ENCODE data around the gene UNKL. TPM values are rescaled to one million over a fixed set of nuclear protein-coding genes. Genes with fewer than 3 reads are reported as not detected.

Gene UNKL
- total and polyA plus RNA-seq, 8 donors: 4.8 to 75.0 (median 28.2) TPM

DNA sequence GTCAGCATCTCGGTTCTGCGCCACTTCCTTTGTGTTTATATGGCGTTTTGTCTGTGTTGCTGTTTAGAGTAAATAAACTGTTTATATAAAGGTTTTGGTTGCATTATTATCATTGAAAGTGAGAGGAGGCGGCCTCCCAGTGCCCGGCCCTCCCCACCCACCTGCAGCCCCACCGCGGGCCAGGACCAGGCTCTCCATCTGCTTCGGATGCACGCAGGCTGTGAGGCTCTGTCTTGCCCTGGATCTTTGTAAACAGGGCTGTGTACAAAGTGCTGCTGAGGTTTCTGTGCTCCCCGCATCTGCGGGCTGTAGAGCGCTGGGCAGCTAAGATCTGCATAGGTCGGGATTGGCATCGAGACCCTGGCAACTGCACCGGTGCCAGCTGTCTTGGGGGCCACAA lies 89.2 kb downstream of the UNKL start:
- Histone ChIP-seq H3K27me3 (peaks cover 0 to 4% (median 0%) of the 10 kb centered on the region in 3 donors), H3K4me1 (no peaks in the 10 kb centered on the region), H3K27ac (no peak overlapping the region), H3K4me3 (no peak overlapping the region), H3K9me3 (peaks cover 0 to 3% (median 1%) of the 10 kb centered on the region in 4 donors), H3K36me3 (peaks cover 40 to 77% (median 67%) of the 10 kb centered on the region in 4 donors)
- intact Hi-C loops (cut with DNase I; ENCODE audit: low total_unique reads): no loop called here
- TF ChIP-seq EP300 (IDR thresholded peaks at IDR 0.05) (no peak), CTCF (IDR thresholded peaks at IDR 0.05) (no peak), POLR2A (IDR thresholded peaks at IDR 0.05) (no peak), POLR2AphosphoS5 (IDR thresholded peaks at IDR 0.05) (no peak)
- WGBS, 5 donors: 83 to 84% (median 84%) methylated on average over 9 to 15 of the region's 15 CpGs
- no peak for DNase-seq

DNA sequence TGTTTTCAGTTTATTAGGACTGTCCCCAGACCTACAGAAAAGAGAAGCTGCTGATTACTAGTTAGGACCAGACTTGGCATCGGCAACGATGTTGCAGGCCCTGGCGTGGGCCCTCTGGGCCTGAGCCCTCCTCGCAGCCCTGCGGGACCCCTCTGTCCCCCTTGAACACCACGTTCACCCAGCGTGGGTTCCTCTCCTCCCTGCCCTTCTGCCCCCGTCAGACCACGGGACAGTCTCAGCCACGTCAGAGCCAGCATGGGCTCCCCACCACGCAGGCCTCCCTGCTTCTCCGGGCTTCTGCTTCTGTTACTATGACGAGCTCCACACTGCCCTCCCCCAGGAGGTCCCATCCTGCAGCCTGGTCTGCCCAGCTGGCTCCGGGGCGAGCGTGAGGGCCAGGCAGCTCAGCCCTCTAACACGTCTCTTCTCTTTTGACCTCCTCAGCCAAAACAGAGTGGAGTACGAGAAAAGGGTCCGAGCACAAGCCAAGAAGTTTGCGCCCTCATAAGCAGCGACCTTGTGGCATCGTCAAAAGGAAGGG lies 90.1 kb downstream of the UNKL start:
- Histone ChIP-seq H3K9me3 (no peaks in the 10 kb centered on the region), H3K36me3 (peaks cover 49 to 86% (median 76%) of the 10 kb centered on the region in 4 donors), H3K4me3 (no peak overlapping the region), H3K27ac (no peak overlapping the region), H3K4me1 (no peaks in the 10 kb centered on the region), H3K27me3 (no peaks in the 10 kb centered on the region)
- DNase-seq: no peak
- no peak for TF ChIP-seq CTCF (IDR thresholded peaks at IDR 0.05)
- TF ChIP-seq POLR2AphosphoS5 (IDR thresholded peaks at IDR 0.05): no peak
- no peak for TF ChIP-seq POLR2A (IDR thresholded peaks at IDR 0.05)
- TF ChIP-seq EP300 (IDR thresholded peaks at IDR 0.05): no peak
- intact Hi-C loops (cut with DNase I; ENCODE audit: low total_unique reads): no loop called here
- WGBS, 5 donors: 86 to 88% (median 87%) methylated on average over 22 of the region's 22 CpGs

GRCh38 chr16:1323296-1324239 lies 90.9 kb downstream of the UNKL start:
- Histone ChIP-seq H3K4me1 (no peaks in the 10 kb centered on the region), H3K4me3 (no peak overlapping the region), H3K9me3 (no peaks in the 10 kb centered on the region), H3K27ac (no peak overlapping the region), H3K27me3 (no peaks in the 10 kb centered on the region), H3K36me3 (peaks cover 55 to 94% (median 84%) of the 10 kb centered on the region in 4 donors)
- intact Hi-C loops (cut with DNase I; ENCODE audit: low total_unique reads): no loop called here
- no peak for TF ChIP-seq POLR2A (IDR thresholded peaks at IDR 0.05)
- no peak for TF ChIP-seq EP300 (IDR thresholded peaks at IDR 0.05)
- TF ChIP-seq CTCF (IDR thresholded peaks at IDR 0.05): no peak
- no peak for TF ChIP-seq POLR2AphosphoS5 (IDR thresholded peaks at IDR 0.05)
- no peak for DNase-seq
- 75 to 79% (median 78%) methylated on average over 20 to 35 of the region's 35 CpGs for WGBS, 5 donors

DNA sequence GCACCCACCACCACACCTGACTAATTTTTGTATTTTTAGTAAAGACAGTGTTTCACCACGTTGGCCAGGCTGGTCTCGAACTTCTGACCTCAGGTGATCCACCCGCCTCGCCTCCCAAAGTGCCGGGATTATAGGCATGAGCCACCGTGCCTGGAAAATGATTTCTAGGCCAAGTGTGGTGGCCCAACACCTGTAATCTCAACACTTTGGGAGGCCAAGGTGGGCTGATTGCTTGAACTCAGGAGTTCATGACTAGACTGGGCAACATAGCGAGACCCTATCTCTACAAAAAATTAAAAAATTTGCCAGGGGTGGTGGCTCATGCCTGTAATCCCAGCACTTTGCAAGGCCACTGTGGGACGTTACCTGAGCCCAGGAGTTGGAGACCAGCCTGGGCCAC lies 92.1 kb downstream of the UNKL start:
- WGBS, 5 donors: 95 to 98% (median 96%) methylated on average over 8 of the region's 8 CpGs
- Histone ChIP-seq H3K4me3 (no peak overlapping the region), H3K27me3 (no peaks in the 10 kb centered on the region), H3K36me3 (peaks cover 67 to 97% (median 96%) of the 10 kb centered on the region in 4 donors), H3K27ac (no peak overlapping the region), H3K9me3 (no peaks in the 10 kb centered on the region), H3K4me1 (no peaks in the 10 kb centered on the region)
- no peak for DNase-seq
- TF ChIP-seq EP300 (IDR thresholded peaks at IDR 0.05) (no peak), POLR2AphosphoS5 (IDR thresholded peaks at IDR 0.05) (no peak), POLR2A (IDR thresholded peaks at IDR 0.05) (no peak), CTCF (IDR thresholded peaks at IDR 0.05) (no peak)
- intact Hi-C loops (cut with DNase I; ENCODE audit: low total_unique reads): no loop called here
